HG02798 (cell line): Measurements from ENCODE around the gene LYZL6.
A peak's percentile ranks its signal among the peaks of the same experiment; 100 is the strongest.
"Not testable (repeated sequence)": the region's sequence is repeated elsewhere in the genome, so short reads cannot be mapped to it uniquely, and the experiment has no call there.

Source experiments
- ATAC-seq: cut with Tn5 transposase; IDR thresholded peaks from one replicate; pipeline ENCODE4 v1.9.1; 2021; ENCODE audit warnings: mild to moderate bottlenecking; ENCODE audit not compliant: unreplicated experiment, poor library complexity

LYZL6 gene

GRCh38 chr17:35948092-35948491, 4.6 kb upstream of the LYZL6 start:
- ATAC-seq, result no peak

GRCh38 chr17:35947156-35947585, 3.7 kb upstream of the LYZL6 start:
- peak; percentile 39 for ATAC-seq

- no peak for ATAC-seq
Observed at GRCh38 chr17:35944151-35944550, 638 bp upstream of the LYZL6 start.

- ATAC-seq, result no peak
Observed at GRCh38 chr17:35942588-35943186, 826 bp downstream of the LYZL6 start.

- not testable (repeated sequence) for ATAC-seq
Observed at GRCh38 chr17:35938492-35938891, 5.0 kb downstream of the LYZL6 start.

- no peak for ATAC-seq
Observed at GRCh38 chr17:35936063-35936462, 7.5 kb downstream of the LYZL6 start.

- ATAC-seq, result no peak
Observed at GRCh38 chr17:35934760-35935159, 8.8 kb downstream of the LYZL6 start.

- no peak for ATAC-seq
Observed at GRCh38 chr17:35932586-35932985, 10.9 kb downstream of the LYZL6 start.

GRCh38 chr17:35931794-35932425, 11.6 kb downstream of the LYZL6 start:
- ATAC-seq, result no peak

GRCh38 chr17:35930211-35931065, 13.1 kb downstream of the LYZL6 start, which contains the start of gene RDM1:
Gene RDM1 (minus strand): TSS chr17:35930773. CDS start chr17:35930727, 46 bp downstream.
- peak; percentile 72 for ATAC-seq

- ATAC-seq, result no peak
Observed at GRCh38 chr17:35927714-35928113, 15.8 kb downstream of the LYZL6 start.

GRCh38 chr17:35923609-35924114, 19.9 kb downstream of the LYZL6 start:
- ATAC-seq, result no peak

GRCh38 chr17:35920229-35920628, 23.3 kb downstream of the LYZL6 start:
- no peak for ATAC-seq

GRCh38 chr17:35918665-35919064, 24.8 kb downstream of the LYZL6 start:
- no peak for ATAC-seq

GRCh38 chr17:35917519-35918213, 25.8 kb downstream of the LYZL6 start:
- no peak for ATAC-seq

- ATAC-seq, result no peak
Observed at GRCh38 chr17:35915153-35915964, 28.2 kb downstream of the LYZL6 start.

- ATAC-seq, result no peak
Observed at GRCh38 chr17:35914354-35914753, 29.2 kb downstream of the LYZL6 start.

GRCh38 chr17:35913609-35914008, 29.9 kb downstream of the LYZL6 start:
- ATAC-seq, result no peak

- ATAC-seq, result no peak
Observed at GRCh38 chr17:35912942-35913341, 30.6 kb downstream of the LYZL6 start.
